ENCODE measurements around the gene TMEM183A.

GRCh38 chr1:203049576-203050180 lies 42.5 kb downstream of the TMEM183A start:
- TF ChIP-seq EZH2 (optimal IDR thresholded peaks at IDR 0.05; ENCODE audit: low read depth, low read length) (no peak), CTCF (IDR thresholded peaks at IDR 0.05; ENCODE audit: low read length) (no peak)

All from MM.1S (cell line).